SHP77 treated with DMSO at 0.1 percent for 48 hours (cell line): ENCODE results near the gene DDX20.
"Not testable (repeated sequence)": the region's sequence is repeated elsewhere in the genome, so short reads cannot be mapped to it uniquely, and the experiment has no call there.

Experiments
- DNase-seq: peaks from one replicate; lab custom pipeline; 2025; lab: John Stamatoyannopoulos, UW

DDX20 gene

DNA sequence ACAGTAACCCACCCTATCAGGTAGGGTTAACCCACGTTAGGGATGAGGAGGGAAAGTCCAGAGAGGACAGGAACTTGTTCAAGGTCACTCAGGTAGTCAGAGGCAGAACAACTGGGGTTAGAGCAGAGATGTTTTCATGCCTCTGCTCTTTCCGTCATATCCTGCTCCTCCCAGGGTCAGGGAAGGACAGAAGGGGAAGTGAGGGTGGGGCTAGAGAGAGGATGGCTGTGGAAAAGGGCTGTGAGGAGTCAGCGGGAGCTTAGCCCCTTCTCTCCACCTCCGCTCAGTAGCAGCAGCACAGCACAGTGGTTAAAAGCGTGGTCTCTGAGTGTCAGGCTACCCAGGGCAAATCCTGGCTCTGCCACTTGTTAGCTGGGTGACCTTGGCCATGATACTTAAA lies 36.5 kb downstream of the DDX20 start:
- DNase-seq, result no peak

DNA sequence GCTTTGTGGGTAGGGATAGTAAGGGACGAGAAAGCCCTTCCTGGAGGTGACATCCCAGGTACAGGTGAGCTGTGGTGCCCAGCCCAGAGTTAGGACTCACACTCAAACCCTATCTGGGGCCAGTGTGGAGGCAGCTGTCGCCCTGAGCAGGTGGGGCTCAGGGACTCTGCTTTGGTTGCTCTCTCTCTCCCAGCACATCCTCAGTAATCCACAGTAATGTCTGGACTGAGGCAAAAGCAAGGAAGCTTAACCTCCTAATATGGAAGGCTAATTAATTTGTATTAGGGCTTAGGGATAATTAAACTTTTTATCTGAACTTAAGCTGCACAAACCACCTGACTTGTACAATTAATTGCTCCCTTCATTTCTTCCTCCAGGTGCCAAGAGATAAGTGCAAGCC lies 38.2 kb downstream of the DDX20 start:
- no peak for DNase-seq

DNA sequence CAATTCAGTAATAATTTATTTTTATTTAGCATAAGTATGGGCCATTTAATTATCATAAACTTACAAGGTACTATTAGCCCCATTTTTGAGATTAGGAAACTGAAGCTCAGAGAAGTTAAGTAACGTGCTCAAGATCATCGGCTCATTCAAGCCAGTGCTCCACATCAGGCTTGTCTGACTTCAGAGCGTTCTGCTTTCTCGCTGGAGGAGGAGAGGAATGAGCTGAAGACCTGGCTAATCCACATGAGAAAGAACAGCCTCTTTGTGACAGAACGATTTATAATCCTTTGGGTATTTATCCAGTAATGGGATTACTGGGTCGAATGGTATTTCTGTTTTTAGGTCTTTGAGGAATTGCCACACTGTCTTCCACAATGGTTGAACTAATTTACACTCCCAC lies 39.7 kb downstream of the DDX20 start:
- DNase-seq, result no peak

DNA sequence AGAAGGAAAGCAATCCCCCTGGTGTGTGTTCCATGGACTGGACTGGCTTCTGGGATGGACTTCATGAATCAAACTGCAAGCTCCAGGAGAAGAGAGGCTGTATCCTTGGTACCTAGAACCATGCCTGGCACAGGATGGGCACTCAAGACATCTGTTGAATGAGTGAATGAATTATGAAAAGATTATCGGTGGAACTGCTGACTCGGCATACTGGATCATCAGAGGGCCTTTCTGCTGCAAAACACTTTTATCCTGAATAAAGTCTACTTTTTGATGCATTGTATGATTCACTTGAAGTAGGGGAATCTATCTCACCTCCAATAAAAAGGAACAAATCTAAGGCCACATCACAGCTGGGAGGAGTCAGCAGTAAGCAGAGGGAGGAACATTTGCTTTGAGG lies 42.9 kb downstream of the DDX20 start:
- DNase-seq, result no peak

DNA sequence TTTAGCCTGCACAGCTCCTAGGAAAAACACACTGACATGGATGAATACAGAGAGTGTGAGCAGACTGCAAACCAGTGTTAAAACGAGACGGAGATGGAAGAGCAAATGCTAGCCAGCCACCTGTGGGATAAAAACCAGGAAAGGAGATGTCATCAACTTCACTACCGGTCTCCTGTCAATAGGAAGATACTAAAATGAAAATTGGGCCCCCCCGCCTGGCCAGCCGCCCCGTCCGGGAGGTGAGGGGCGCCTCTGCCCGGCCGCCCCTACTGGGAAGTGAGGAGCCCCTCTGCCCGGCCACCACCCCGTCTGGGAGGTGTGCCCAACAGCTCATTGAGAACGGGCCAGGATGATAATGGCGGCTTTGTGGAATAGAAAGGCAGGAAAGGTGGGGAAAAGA lies 44.0 kb downstream of the DDX20 start:
- not testable (repeated sequence) for DNase-seq

DNA sequence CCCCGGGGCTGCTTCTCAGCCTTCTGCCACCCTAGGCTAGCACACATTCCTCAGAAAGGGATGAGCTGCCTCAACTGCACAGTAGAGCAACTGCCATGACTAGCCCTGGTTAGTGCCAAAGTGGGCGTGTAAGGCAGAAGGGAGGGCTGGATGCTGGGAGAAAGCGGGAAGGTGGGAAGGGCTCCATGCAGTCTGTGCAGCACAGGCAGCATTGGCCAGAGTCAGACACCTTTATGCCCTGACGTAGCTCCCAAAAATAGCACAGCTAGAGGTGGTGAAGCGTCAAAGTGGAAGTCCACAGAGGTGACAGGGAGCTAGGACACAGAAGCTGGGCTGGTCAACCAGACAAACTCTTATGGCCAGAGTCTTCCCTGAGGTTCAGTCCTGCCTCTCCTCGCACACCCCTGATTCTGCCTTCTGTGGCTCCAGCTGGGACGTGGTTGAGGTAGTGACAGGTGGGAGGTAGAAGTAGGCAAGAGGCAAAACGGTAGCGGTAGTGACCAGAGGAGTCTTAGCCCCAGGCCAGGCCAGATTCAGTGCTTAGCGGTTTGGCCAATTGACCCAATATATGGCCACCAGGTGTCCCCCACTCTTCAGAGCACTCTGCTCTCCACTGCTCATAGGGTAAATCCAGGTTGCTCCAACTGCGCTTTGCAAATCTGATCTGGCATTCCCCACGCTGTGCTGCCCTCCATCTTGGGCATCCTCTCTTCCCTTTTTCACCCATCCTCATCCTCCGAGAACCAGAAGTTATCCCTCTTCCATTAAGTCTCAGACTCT lies 45.6 kb downstream of the DDX20 start:
- DNase-seq, result no peak

DNA sequence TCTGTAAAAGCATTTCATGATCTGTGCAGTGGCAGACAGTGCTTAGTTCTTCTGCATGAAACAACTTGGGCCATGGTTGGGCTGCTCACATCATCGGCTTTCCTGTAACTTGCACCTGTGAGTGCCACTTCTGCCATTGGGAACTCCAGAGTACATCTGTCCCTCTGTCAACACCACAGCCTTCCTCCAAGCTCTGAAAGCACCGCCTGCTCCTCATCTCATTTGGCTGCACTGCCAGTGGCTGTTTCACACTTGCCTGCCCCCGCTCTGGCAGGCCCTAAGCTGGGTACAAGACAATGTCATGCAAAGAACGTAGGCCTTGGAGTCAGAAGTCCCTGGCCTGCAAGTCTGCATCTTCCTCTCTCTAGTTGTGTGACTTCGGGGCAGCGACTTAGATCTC lies 46.4 kb downstream of the DDX20 start:
- no peak for DNase-seq

DNA sequence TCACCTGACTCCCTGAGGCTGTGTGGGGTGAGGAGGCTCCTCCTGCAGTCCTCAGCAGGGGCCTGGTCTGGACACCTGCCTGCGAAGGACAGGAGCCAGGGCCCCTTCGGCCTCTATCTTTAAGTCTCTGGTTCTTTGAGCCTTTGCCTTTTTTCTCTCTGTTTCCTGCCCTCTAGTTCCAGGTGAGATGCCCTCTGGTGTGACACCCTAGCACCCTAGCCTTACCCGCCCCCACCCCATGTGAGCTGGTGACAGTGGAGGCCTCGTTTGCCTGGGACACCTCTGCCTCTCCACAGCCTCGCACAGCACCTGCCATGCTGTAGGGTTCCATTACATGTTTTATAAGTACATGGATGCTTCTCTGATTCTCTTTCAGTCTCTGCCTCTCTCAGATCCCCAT lies 47.3 kb downstream of the DDX20 start:
- no peak for DNase-seq

DNA sequence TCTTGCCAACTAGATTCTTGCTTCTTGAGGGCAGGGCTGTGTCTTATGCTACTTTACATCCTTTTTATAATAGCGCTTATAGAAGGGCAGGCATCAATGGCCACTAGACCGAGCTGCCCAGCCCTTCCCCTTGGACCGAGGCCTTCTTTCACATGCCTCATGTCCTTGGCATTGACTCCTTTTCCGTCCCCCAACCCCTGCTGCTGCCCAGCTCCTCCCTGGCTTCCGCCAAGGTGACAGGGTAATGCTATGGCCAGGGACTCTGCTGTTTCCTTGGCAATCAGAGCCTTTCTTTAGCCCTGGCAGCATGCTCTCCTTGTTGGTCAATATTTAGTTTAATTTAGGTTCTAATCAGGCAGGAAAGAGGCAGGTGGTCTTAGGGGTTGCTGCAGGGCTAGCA lies 48.2 kb downstream of the DDX20 start:
- DNase-seq, result no peak

DNA sequence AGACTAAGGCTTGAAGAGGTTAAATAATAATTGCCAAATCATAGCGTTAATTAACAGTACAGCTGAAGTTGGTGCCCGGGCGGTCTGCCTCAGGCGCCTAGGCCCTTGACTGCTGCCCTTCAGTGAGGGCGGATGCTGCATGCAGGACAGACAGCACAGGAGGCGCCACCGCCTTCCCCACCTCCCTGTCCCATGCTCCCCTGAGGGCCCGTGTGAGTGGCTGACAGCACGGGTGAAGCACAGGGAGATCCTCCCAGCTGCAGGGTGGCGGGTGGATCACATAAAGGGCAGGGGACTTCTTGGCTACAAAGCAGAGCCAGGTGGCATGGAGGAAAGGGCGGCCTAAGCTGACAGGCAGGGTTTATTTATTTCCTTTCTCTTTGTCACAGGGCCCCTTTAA lies 49.1 kb downstream of the DDX20 start:
- peak; percentile 36 for DNase-seq

DNA sequence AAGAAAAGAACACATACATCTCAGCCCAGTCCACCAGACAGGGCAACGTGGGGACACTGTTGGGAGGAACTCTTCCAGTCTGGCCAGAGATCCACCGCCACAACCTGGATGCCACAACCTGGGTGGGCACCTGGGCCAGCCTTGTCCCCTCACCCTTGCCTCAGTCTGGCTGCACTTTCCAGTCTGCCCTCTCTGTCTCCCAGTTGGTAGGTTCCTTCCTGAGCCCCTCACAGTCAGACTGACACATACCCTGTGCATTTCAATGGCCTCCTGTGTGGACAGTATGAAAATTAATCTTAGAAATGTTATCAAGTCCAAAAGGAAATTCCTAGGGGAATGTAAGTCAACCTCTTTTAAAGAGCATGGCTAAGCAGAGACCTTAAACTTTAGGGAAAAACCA lies 49.5 kb downstream of the DDX20 start:
- no peak for DNase-seq

DNA sequence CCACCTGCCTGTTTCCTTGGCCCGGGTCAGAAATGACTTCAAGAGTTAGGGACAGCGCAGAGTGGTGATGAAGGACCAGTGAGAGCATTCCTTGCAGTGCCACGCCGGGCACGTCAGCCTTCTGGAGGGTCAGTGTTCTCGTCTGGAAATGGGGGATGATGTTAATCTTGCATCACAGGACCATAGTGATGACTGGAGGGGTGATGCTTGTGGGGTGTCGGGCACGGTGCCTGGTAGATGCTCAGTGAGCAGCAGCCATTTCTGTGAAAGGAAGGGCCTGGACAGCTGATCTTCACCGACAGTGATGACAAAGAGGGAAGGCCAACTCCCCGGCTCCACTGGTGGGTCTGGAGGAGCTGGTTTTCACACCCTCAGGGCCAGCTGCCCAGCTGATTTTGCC lies 56.2 kb downstream of the DDX20 start:
- no peak for DNase-seq

DNA sequence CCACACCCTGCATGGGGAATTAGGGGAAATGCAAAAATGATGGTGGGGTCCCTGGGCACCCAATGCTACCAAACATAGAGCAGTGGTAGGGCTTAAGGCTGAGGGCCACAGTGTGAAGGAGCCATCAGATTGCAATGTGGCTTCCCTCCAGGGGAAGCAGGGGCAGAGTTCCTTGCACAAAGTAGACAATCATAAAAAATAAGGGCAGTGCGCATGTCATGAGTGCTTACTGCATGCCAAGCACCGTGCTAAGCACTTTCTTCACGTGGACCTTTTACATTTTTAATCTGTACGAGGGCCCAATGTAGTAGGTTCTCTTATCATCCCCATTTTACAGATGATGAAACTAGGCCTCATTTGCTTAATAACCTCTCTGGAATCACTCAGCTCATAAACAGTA lies 56.6 kb downstream of the DDX20 start:
- DNase-seq, result no peak

DNA sequence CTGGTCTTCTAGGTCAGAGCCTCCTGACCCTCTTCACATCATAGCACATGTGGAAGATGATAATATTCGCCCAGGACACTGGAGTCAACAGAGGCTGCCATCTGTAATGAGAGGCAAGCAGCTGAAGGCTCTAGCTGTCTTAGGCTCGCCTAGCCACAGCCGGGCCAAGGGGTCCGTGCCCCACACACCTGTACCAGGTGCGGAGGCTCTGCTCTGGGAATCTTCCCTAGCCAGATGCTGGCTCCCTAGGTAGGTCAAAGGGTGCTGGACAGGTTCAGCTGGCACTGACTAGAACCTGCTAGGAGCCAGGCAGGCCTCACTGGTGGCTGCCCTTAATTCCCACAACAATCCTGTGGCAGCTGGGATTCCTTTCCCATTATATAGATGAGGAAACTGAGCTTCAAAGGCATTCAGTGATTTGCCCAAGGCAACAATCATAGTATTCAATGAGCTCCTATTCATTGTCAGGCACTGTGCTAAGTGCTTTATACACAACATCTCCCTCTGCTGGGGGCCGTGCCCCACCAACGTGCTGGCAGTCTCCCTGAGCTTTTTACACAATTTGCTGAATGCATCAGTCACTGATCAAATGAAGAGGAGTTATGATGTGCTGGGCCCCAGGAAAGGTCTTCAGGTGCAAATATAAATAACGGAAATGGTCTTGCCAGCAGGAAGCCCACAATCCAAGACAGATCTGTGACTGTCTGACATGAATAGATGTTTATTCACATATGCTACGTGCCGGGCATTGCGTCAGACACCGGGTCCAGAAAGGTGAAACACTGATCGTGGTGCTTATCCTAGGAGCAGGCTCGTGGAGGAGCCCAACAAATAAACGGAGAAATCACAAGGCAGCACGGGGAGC lies 58.0 kb downstream of the DDX20 start:
- no peak for DNase-seq

DNA sequence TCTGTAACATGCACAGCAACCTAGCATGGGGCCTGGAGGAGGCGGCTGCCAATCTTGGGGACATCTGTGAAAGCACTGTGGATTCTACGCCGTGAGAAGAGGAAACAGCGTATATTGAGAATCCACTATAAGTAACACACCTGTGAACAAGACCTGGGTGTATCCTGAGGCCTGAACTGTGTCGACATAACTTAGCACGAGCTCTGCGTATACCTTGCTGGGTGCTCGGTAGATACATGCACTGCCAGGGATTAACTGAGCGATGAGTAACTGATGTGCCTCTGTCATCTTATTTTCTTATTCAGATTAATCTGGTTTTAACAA lies 58.6 kb downstream of the DDX20 start:
- no peak for DNase-seq

DNA sequence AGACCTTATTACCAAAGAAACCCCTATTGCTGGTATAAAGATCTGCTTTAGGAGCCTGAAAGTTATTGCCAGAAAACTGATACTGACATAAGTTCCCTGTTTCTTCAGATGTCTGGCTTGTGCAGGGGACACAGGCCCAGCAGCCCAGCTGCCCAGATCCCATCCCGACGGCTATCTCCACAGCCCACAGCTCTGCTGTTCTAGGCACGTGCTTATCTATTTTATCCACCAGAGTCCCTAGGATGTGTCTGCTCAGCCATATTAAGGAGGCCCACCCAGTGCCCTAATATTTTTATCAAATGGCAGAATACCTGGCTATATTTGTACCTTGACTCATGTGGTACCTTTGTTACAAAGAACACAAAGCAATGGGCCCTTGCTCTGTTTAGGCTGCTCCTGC lies 58.9 kb downstream of the DDX20 start:
- DNase-seq, result no peak
